GM19025 (cell line): ENCODE measurements around the gene WWTR1.

ENCODE experiments used
- ATAC-seq: cut with Tn5 transposase; IDR thresholded peaks from one replicate; pipeline ENCODE4 v1.9.1; 2021; ENCODE audit warnings: mild to moderate bottlenecking, low read depth, moderate library complexity; ENCODE audit not compliant: unreplicated experiment

The WWTR1 gene

GRCh38 chr3:149575213-149575960 is 82.4 kb downstream of the WWTR1 start:
- ATAC-seq = no peak

DNA sequence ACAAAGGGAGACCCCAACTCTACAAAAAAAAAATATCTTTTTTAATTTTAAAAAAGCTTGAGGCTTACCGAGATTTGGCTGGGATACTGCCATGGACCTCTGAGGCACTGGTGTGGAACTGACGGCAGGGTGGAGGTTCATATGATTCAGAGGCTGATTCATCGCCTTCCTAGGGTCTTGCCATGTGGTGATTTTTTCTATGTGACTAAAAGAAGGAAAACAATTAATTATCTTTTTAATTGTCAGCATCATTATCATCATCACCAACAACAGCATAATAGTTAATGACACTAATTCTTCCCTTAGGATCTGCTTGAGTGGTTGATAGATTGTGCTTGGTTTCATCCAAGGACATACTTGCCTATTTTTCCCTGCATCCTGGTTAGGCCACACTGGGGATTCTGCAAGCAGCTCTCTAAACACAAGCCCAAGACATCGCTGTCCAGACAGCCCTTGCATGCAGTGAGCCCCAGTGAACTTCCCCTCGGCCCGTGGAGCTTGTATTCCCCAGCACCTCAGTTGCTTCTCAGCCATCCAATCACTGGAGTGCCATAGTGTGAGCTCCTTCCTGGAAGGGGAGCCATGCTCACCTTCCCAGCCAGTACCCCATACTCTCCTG is 84.9 kb downstream of the WWTR1 start:
- no peak for ATAC-seq

DNA sequence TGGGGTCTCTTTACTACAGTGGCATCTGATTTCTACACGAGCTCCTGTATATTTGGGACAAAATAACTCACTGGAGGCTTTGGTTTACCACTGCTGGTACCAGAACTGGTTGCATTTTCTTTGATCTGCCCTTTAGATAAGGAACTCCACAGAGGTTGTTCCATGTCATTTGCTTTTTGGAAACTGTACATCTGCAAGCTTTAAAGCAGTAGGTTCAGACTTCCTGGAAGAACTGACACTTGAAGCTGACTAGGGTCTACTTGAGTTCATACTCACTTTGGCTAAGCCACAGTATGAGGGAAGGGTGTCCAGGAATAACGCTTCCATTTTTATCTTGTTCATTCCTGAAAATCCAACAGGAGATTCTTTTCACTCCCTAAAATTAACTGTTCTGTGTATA is 86.4 kb downstream of the WWTR1 start:
- no peak for ATAC-seq

DNA sequence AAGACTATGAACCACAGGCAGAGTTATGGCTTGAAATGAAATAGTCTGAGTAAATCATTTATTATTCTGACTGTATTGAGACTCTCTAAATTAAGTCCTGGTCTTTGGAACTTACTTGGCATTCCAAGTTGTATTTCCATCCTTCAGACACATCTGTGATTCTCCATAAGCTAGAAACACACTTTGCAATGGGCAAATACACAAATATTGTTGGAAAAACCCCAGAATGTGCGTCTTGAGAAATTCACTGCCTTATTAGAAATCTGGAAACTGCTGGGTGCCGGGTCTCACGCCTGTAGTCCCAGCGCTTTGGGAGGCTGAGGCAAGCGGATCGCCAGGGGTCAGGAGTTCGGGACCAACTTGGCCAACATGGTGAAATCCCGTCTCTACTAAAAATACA is 87.8 kb downstream of the WWTR1 start:
- ATAC-seq = no peak

- ATAC-seq = no peak
Observed at GRCh38 chr3:149567381-149567780, 90.4 kb downstream of the WWTR1 start.

- ATAC-seq = no peak
Observed at GRCh38 chr3:149566292-149566975, 91.4 kb downstream of the WWTR1 start.

DNA sequence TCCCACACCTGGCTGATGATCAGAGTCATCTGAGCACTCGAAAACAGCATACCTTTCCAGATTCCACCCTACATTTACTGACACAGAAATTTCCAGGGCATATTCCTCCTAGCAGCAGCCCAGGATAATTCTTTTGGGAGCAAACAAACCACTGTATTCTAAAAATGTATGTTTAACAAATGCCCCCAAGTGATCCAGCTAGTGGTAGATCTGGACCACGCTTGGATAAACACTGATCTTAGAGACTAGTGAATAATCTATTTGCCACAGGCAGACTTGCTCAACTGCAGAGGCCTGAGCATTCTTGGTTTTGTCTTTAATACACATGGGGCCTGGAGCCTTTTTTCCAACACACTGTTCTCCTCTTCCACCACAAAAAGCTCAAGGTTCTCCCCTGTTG is 93.7 kb downstream of the WWTR1 start:
- ATAC-seq = no peak

GRCh38 chr3:149563114-149563513 is 94.7 kb downstream of the WWTR1 start:
- no peak for ATAC-seq

GRCh38 chr3:149560617-149561016 is 97.2 kb downstream of the WWTR1 start:
- no peak for ATAC-seq

DNA sequence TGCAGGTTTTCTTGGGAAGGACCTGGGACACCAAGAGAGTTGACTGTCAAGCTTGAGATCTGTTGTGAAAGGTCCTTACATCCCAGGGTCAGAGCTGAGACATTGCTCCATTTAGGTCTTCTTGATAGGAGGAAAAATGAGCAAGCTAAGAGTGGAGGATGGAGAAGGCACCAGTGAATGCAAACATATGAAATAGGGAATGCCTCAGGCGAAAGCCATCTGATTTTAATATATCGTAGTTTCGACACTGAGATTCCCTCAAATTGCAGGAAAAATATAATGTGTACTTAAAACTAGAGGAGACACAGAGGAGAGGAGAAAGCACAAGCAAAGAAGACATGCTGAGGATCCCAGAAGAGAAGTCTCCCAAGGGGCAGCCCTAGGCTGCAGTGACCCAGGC is 97.8 kb downstream of the WWTR1 start:
- ATAC-seq = no peak

DNA sequence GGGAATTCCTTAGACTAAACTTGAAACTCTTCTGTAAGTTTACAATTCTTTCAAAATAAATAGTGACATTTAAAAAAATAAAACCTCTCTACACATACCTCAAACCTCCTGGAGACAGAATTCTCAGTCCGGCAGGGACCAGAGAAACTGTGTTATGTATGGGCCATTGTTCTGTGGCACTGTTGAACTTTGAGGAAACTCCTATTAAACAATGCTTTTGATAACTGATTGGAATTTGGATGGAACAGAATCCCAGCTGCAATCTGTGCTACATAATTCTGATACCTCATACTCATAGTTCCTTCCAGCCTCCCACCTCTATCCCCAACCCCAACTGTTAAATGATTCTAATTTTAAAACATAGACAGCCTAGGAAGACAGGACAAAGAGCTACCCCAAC is 98.3 kb downstream of the WWTR1 start:
- ATAC-seq = no peak

GRCh38 chr3:149555927-149556326 is 101.9 kb downstream of the WWTR1 start:
- ATAC-seq = no peak

GRCh38 chr3:149554826-149555225 is 103.0 kb downstream of the WWTR1 start:
- no peak for ATAC-seq

DNA sequence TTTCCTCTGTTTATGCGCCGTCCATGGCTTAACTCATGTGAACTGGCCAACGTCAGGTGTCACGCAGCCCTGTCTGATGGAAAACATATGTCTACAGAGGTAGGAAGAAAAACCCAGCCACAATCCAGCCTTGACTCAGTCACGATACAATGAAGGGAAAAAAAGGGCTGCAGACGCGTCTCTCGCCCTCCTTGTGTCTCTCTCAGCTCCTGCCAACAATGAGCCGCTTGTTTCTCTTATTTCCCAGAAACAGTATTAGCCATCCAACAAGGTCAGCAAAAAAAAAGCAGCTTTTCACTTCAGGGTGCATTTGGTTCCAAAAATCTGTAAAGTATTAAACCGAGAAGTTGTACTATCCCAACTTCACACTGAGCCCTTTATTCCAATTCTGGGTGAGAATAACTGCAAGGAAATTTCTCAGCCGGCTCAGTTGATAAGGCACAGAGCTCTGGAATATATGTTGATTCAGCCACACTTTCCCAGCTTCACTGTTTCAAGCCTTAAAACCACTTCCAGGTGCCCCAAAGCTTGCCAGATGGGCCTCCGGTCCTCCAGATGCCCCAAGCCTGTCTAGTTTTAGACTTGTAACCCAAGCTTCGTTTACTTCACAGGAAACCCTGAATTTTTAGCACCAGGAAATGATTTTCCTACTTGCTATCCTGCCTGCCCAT is 103.9 kb downstream of the WWTR1 start:
- no peak for ATAC-seq

GRCh38 chr3:149552700-149553099 is 105.1 kb downstream of the WWTR1 start:
- no peak for ATAC-seq

- no peak for ATAC-seq
Observed at GRCh38 chr3:149551500-149551899, 106.3 kb downstream of the WWTR1 start.

GRCh38 chr3:149548669-149549065 is 109.2 kb downstream of the WWTR1 start:
- ATAC-seq = no peak

DNA sequence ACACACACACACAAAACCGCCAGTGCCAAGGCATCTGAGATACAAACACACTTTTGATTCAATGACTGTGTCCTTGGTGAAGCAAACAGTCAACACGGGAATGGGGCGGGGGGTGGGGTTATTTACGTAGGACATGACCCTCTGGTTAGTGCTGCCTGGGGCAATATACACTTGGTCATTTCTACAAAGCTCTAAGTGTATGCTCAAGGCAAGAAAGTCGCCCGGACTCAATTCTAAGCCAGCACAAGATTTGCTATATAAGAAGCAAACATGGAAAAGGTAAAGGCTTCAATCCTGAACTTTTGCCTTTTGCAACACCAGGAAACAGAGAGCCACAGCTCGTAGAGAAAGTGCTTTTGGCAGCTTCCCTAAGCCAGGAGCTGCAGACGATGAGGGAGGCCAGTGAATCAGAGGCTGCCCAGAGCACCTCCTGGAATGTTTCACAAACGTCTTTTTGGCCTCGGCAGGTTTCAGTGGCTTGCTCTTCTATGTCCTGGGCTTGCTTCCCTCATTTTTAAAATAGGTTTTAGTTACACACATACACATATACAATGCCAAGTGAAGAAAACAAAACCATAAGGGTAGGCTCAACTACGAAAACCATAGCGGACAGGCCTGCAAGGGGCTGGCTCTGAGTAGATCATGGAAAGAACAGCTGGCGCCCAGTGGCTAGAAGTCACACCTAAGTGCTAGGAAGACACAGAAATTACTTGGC is 109.7 kb downstream of the WWTR1 start:
- no peak for ATAC-seq

DNA sequence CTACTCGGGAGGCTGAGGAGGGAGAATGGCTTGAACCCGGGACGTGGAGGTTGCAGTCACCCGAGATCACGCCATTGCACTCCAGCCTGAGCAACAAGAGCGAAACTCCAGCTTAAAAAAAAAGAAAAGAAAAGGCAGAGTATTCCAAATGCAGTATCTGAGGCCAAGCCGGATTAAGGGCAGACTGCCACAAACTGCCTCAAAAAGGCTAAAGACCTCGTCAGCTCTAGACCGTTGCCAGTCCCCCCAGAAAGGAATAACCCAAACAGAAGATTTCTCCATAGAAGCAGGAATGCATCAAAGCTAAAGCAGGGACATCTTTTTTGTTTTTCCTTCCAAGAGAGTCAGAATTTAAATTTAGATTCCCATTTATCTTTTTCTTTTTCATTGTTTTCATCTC is 110.4 kb downstream of the WWTR1 start:
- ATAC-seq = no peak

- no peak for ATAC-seq
Observed at GRCh38 chr3:149545049-149545448, 112.8 kb downstream of the WWTR1 start.
